ENCODE measurements around the gene SGIP1. TPM values are rescaled to one million over a fixed set of nuclear protein-coding genes. Genes with fewer than 3 reads are reported as not detected.

Gene SGIP1
- total and polyA plus RNA-seq, 2 experiments from 2014 or later = 4.0 to 7.7 TPM

DNA sequence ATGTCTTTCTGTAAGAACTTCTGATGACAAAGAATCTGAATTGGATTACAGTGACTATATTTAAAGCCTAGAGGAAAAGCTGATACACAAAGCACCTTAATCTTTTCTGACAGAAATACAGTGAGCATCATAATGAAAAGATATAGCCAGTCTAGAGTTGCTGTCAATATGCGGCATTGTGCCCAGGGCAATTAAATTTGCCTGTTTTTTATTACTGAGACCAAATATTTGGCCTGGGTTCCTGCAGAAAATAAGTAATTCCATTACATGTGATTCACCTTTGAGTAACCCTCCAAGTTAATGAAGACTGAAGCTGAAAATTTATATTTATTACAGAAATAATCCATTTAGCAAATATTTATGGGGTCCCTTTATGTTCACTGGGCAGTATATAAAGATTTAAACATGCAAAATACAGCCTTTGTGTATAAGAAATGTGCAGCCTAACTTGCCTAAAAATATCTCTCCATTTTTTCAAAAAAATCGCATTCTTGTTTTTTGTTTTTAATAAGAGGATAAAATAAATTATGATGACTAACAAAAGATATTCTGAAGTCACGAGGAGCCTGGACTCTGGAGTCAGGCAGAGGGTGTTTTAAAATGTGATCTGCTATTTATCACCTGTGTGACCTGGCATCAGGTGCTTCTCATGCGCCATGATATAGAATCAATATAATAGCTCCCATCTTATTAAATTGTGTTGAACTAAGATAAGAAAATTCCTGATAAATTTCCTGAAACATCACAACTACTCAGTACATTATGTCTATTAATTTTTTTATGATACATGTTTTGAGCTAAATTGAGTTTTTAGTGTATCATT lies 83.6 kb downstream of the SGIP1 start:
- H4K20me1 ChIP-seq (ENCODE audit: insufficient read depth) = no peaks in the 10 kb centered on the region
- H2AFZ ChIP-seq = no peak overlapping the region
- in situ Hi-C loops (cut with MboI) = no loop called here
- H3K4me1 ChIP-seq (ENCODE audit: insufficient read depth) = peaks cover 21% of the 10 kb centered on the region
- no peaks in the 10 kb centered on the region for H3K36me3 ChIP-seq (ENCODE audit: low read depth)
- 47% methylated on average over 4 of the region's 4 CpGs for WGBS, 2 experiments (ENCODE audit: low coverage in 1 of 2, low lambda C conversion rate in 2 of 2, missing lambda C conversion rate in 2 of 2)
- H3K79me2 ChIP-seq (ENCODE audit: insufficient read depth) = no peaks in the 10 kb centered on the region
- TF ChIP-seq EZH2 (IDR thresholded peaks at IDR 0.05; ENCODE audit: insufficient read depth, poor library complexity, severe bottlenecking) = no peak
- TF ChIP-seq EZH2phosphoT487 (IDR thresholded peaks at IDR 0.05; ENCODE audit: insufficient read depth, low read depth) = no peak
- H3K9me2 ChIP-seq (ENCODE audit: insufficient read depth) = no peaks in the 10 kb centered on the region
- DNase-seq = peak; percentile 28
- H3F3A ChIP-seq (ENCODE audit: insufficient read depth) = peaks cover 15% of the 10 kb centered on the region
- H3K9ac ChIP-seq = no peak overlapping the region
- H3K4me2 ChIP-seq (ENCODE audit: unreplicated experiment) = no peak overlapping the region
- H3K27me3 ChIP-seq (replicated peaks; ENCODE audit: insufficient read depth) = no peaks in the 10 kb centered on the region
- no peaks in the 10 kb centered on the region for H3K9me3 ChIP-seq (ENCODE audit: low read depth)
- peak overlapping the region; percentile 28; the same call in 1 of the 2 replicates for H3K27ac ChIP-seq
- H3K4me3 ChIP-seq = no peak overlapping the region

DNA sequence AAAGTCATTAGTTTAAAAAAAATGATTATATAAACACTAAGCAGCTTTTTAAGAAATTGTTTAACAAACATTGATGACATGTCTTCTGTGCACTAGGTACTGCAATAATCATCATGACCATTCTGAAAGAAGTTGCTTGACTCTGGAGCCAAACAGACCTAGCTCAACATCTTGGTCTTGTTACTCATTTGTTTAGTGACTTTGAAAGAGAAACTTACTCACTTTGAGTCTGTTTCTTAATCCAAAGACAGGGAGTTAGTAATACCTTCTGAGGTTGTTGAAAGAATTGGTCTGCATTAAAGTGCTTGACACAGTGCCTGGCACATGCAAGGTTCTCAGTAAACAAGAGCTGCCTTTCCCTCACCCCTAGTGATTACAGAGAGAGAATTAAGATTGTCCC lies 84.4 kb downstream of the SGIP1 start:
- Histone ChIP-seq H3K9ac (no peak overlapping the region), H3K4me1 (ENCODE audit: insufficient read depth) (peaks cover 22% of the 10 kb centered on the region), H3K9me3 (ENCODE audit: low read depth) (no peaks in the 10 kb centered on the region), H3K27ac (peak overlapping the region; percentile 28), H4K20me1 (ENCODE audit: insufficient read depth) (no peaks in the 10 kb centered on the region), H3K79me2 (ENCODE audit: insufficient read depth) (no peaks in the 10 kb centered on the region), H3F3A (ENCODE audit: insufficient read depth) (peaks cover 16% of the 10 kb centered on the region), H3K4me3 (no peak overlapping the region), H2AFZ (no peak overlapping the region), H3K36me3 (ENCODE audit: low read depth) (no peaks in the 10 kb centered on the region), H3K4me2 (ENCODE audit: unreplicated experiment) (no peak overlapping the region), H3K27me3 (replicated peaks; ENCODE audit: insufficient read depth) (no peaks in the 10 kb centered on the region), H3K9me2 (ENCODE audit: insufficient read depth) (no peaks in the 10 kb centered on the region)
- DNase-seq = peak; percentile 73
- in situ Hi-C loops (cut with MboI) = no loop called here
- TF ChIP-seq EZH2phosphoT487 (IDR thresholded peaks at IDR 0.05; ENCODE audit: insufficient read depth, low read depth) = no peak
- no peak for TF ChIP-seq EZH2 (IDR thresholded peaks at IDR 0.05; ENCODE audit: insufficient read depth, poor library complexity, severe bottlenecking)

DNA sequence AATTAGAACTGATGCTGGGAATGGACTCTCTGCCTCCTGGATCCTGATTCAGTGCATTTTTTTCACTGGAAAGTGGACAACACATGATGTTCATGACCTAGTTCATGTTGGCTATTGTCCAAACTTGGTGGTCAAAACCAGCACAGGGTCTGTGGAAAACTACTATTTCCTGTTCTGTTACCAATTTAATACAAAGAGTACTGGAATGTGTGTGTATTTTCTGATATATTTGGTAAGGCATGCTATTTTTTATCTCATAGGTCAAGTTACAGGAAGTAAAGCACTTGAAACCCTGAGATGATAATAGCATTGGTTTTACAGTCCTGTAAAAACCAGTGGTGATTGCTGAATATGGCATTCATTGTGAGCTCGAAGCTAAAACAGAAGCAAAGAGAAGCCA lies 89.9 kb downstream of the SGIP1 start:
- Histone ChIP-seq H3K4me2 (ENCODE audit: unreplicated experiment) (peak overlapping the region; percentile 41), H3K4me1 (ENCODE audit: insufficient read depth) (peaks cover 17% of the 10 kb centered on the region), H3K36me3 (ENCODE audit: low read depth) (no peaks in the 10 kb centered on the region), H3K9ac (no peak overlapping the region; the same call in 1 of the 2 replicates), H4K20me1 (ENCODE audit: insufficient read depth) (no peaks in the 10 kb centered on the region), H3K27ac (peak overlapping the region; percentile 61), H3K27me3 (replicated peaks; ENCODE audit: insufficient read depth) (no peaks in the 10 kb centered on the region), H3K79me2 (ENCODE audit: insufficient read depth) (no peaks in the 10 kb centered on the region), H3K9me3 (ENCODE audit: low read depth) (no peaks in the 10 kb centered on the region), H3K9me2 (ENCODE audit: insufficient read depth) (no peaks in the 10 kb centered on the region), H2AFZ (no peak overlapping the region), H3F3A (ENCODE audit: insufficient read depth) (peaks cover 27% of the 10 kb centered on the region), H3K4me3 (peak overlapping the region; percentile 11; the same call in 1 of the 2 replicates)
- 51 to 60% methylated on average over 1 of the region's 1 CpG for WGBS, 2 experiments (ENCODE audit: low coverage in 1 of 2, low lambda C conversion rate in 2 of 2, missing lambda C conversion rate in 2 of 2)
- peak; percentile 46 for DNase-seq
- no peak for TF ChIP-seq EZH2phosphoT487 (IDR thresholded peaks at IDR 0.05; ENCODE audit: insufficient read depth, low read depth)
- TF ChIP-seq EZH2 (IDR thresholded peaks at IDR 0.05; ENCODE audit: insufficient read depth, poor library complexity, severe bottlenecking) = no peak
- in situ Hi-C loops (cut with MboI) = no loop called here

GRCh38 chr1:66624412-66625060 lies 90.6 kb downstream of the SGIP1 start:
- 8 to 10% methylated on average over 1 of the region's 1 CpG for WGBS, 2 experiments (ENCODE audit: low coverage in 1 of 2, low lambda C conversion rate in 2 of 2, missing lambda C conversion rate in 2 of 2)
- in situ Hi-C loops (cut with MboI) = no loop called here
- Histone ChIP-seq H2AFZ (no peak overlapping the region), H4K20me1 (ENCODE audit: insufficient read depth) (no peaks in the 10 kb centered on the region), H3F3A (ENCODE audit: insufficient read depth) (peaks cover 24% of the 10 kb centered on the region), H3K4me3 (peak overlapping the region; percentile 11; the same call in 1 of the 2 replicates), H3K27me3 (replicated peaks; ENCODE audit: insufficient read depth) (no peaks in the 10 kb centered on the region), H3K4me2 (ENCODE audit: unreplicated experiment) (peak overlapping the region; percentile 41), H3K79me2 (ENCODE audit: insufficient read depth) (no peaks in the 10 kb centered on the region), H3K4me1 (ENCODE audit: insufficient read depth) (peaks cover 16% of the 10 kb centered on the region), H3K36me3 (ENCODE audit: low read depth) (no peaks in the 10 kb centered on the region), H3K9me2 (ENCODE audit: insufficient read depth) (no peaks in the 10 kb centered on the region), H3K27ac (peak overlapping the region; percentile 61), H3K9me3 (ENCODE audit: low read depth) (no peaks in the 10 kb centered on the region), H3K9ac (no peak overlapping the region; the same call in 1 of the 2 replicates)
- TF ChIP-seq EZH2phosphoT487 (IDR thresholded peaks at IDR 0.05; ENCODE audit: insufficient read depth, low read depth) (no peak), EZH2 (IDR thresholded peaks at IDR 0.05; ENCODE audit: insufficient read depth, poor library complexity, severe bottlenecking) (no peak)
- peak; percentile 88 for DNase-seq
